H9 (cell line): Measurements from ENCODE around the gene C11orf71. TPM values are rescaled to one million over a fixed set of nuclear protein-coding genes. Genes with fewer than 3 reads are reported as not detected.

Experiments
- DNase-seq: peaks from one replicate; pipeline ENCODE4 v3.0.0-alpha.2; 2017
- H2AFZ ChIP-seq: one replicate; pipeline ENCODE4 v1.6.1; 2013; ENCODE audit warnings: mild to moderate bottlenecking, low read length, control low read depth, moderate library complexity
- H2AK5ac ChIP-seq: 2 replicates; pipeline ENCODE4 v1.6.1; 2013; ENCODE audit warnings: low read length, control low read depth, mixed read lengths; ENCODE audit not compliant: insufficient read length
- H2BK120ac ChIP-seq: one replicate; pipeline ENCODE4 v1.6.1; 2013; ENCODE audit warnings: low read depth, mild to moderate bottlenecking, low read length, control low read depth, inconsistent platforms; ENCODE audit not compliant: poor library complexity, severe bottlenecking
- H2BK12ac ChIP-seq: 2 replicates; pipeline ENCODE4 v1.6.1; 2013; ENCODE audit warnings: low read length, control low read depth, mixed read lengths, low read depth; ENCODE audit not compliant: insufficient read length
- H2BK15ac ChIP-seq: 2 replicates; pipeline ENCODE4 v1.6.1; 2013; ENCODE audit warnings: low read depth, low read length, control low read depth
- H2BK20ac ChIP-seq: one replicate; pipeline ENCODE4 v1.6.1; 2013; ENCODE audit warnings: low read depth, mild to moderate bottlenecking, low read length, control low read depth, inconsistent platforms; ENCODE audit not compliant: poor library complexity, severe bottlenecking
- H2BK5ac ChIP-seq: 2 replicates; pipeline ENCODE4 v1.6.1; 2013; ENCODE audit warnings: low read length, control low read depth, mixed read lengths; ENCODE audit not compliant: insufficient read length
- H3K14ac ChIP-seq: 2 replicates; pipeline ENCODE4 v1.6.1; 2013; ENCODE audit warnings: low read length, control low read depth; ENCODE audit not compliant: insufficient read depth
- H3K18ac ChIP-seq: 2 replicates; pipeline ENCODE4 v1.6.1; 2013; ENCODE audit warnings: low read depth, mild to moderate bottlenecking, mixed read lengths, low read length, control low read depth; ENCODE audit not compliant: insufficient read length
- H3K23ac ChIP-seq: 2 replicates; pipeline ENCODE4 v1.6.1; 2013; ENCODE audit warnings: low read length, control low read depth, mixed read lengths, low read depth; ENCODE audit not compliant: insufficient read length
- H3K23me2 ChIP-seq: 2 replicates; pipeline ENCODE4 v1.6.1; 2013; ENCODE audit warnings: low read depth, mild to moderate bottlenecking, mixed read lengths, low read length, control low read depth; ENCODE audit not compliant: insufficient read length, poor library complexity, severe bottlenecking
- H3K27ac ChIP-seq: 2 replicates; pipeline ENCODE4 v1.5.1; 2013; ENCODE audit warnings: low read length, control low read depth, mixed read lengths, low read depth; ENCODE audit not compliant: insufficient read length
- H3K27me3 ChIP-seq: 2 replicates; pipeline ENCODE4 v1.6.1; 2013; ENCODE audit warnings: low read length, control low read depth, inconsistent platforms; ENCODE audit not compliant: insufficient read depth
- H3K4ac ChIP-seq: 2 replicates; pipeline ENCODE4 v1.6.1; 2013; ENCODE audit warnings: low read depth, mild to moderate bottlenecking, control low read depth, inconsistent platforms, low read length, moderate library complexity
- H3K4me1 ChIP-seq: 2 replicates; pipeline ENCODE4 v1.6.1; 2013; ENCODE audit warnings: low read length, control low read depth, inconsistent platforms; ENCODE audit not compliant: insufficient read depth
- H3K4me2 ChIP-seq: 2 replicates; pipeline ENCODE4 v1.6.1; 2013; ENCODE audit warnings: low read length, control low read depth, mixed read lengths; ENCODE audit not compliant: insufficient read length, insufficient read depth
- H3K56ac ChIP-seq: 2 replicates; pipeline ENCODE4 v1.6.1; 2013; ENCODE audit warnings: low read depth, mild to moderate bottlenecking, mixed read lengths, low read length, control low read depth; ENCODE audit not compliant: insufficient read length
- H3K79me1 ChIP-seq: 2 replicates; pipeline ENCODE4 v1.6.1; 2013; ENCODE audit warnings: low read depth, mild to moderate bottlenecking, moderate library complexity, low read length, control low read depth, inconsistent platforms; ENCODE audit not compliant: insufficient read depth, poor library complexity, severe bottlenecking
- H3K79me2 ChIP-seq: 2 replicates; pipeline ENCODE4 v1.6.1; 2013; ENCODE audit warnings: low read length, control low read depth, inconsistent platforms; ENCODE audit not compliant: insufficient read depth
- H3K9ac ChIP-seq: 2 replicates; pipeline ENCODE4 v1.6.1; 2013; ENCODE audit warnings: low read length, control low read depth, mixed read lengths; ENCODE audit not compliant: insufficient read length; ENCODE audit errors: extremely low read depth
- H3K9me3 ChIP-seq: one replicate; pipeline ENCODE4 v1.6.1; 2013; ENCODE audit warnings: low read depth, low read length, inconsistent platforms; ENCODE audit not compliant: control insufficient read depth
- H3T11ph ChIP-seq: one replicate; pipeline ENCODE4 v1.6.1; 2013; ENCODE audit warnings: mild to moderate bottlenecking, low read length, control low read depth, inconsistent platforms
- H4K20me1 ChIP-seq: one replicate; pipeline ENCODE4 v1.6.1; 2013; ENCODE audit not compliant: control insufficient read depth, insufficient read length, insufficient read depth
- H4K5ac ChIP-seq: 2 replicates; pipeline ENCODE4 v1.6.1; 2013; ENCODE audit warnings: low read depth, mild to moderate bottlenecking, mixed read lengths, low read length, control low read depth; ENCODE audit not compliant: insufficient read length
- H4K8ac ChIP-seq: replicated peaks from 2 replicates; pipeline ENCODE4 v1.6.1; 2013; ENCODE audit warnings: low read length, control low read depth, mixed read lengths, low read depth; ENCODE audit not compliant: insufficient read length
- H4K91ac ChIP-seq: 2 replicates; pipeline ENCODE4 v1.6.1; 2013; ENCODE audit warnings: low read depth, mild to moderate bottlenecking, moderate library complexity, mixed read lengths, low read length, control low read depth; ENCODE audit not compliant: insufficient read length
- H3K27ac Mint-ChIP-seq, 3 experiments: 2 replicates in 2 of 3; 3 replicates in 1 of 3; pipeline ENCODE4 v1.8.0; 2020 to 2021; ENCODE audit warnings: mixed read lengths in 3 of 3, mild to moderate bottlenecking in 1 of 3, moderate library complexity in 1 of 3
- H3K27me3 Mint-ChIP-seq: 2 replicates; pipeline ENCODE4 v1.8.0; 2021; ENCODE audit warnings: low read depth, mild to moderate bottlenecking, moderate library complexity, mixed read lengths
- H3K36me3 Mint-ChIP-seq, 3 experiments: 2 replicates in 2 of 3; 3 replicates in 1 of 3; pipeline ENCODE4 v1.8.0; 2020 to 2021; ENCODE audit warnings: low read depth in 3 of 3, mixed read lengths in 3 of 3; ENCODE audit not compliant: insufficient read depth in 1 of 3
- H3K4me1 Mint-ChIP-seq, 2 experiments: 2 replicates each; pipeline ENCODE4 v1.8.0; 2020; ENCODE audit warnings: mixed read lengths in 2 of 2
- H3K4me3 Mint-ChIP-seq, 2 experiments: 2 replicates in 1 of 2; 3 replicates in 1 of 2; pipeline ENCODE4 v1.8.0; 2020 to 2021; ENCODE audit warnings: mild to moderate bottlenecking in 2 of 2, mixed read lengths in 2 of 2, moderate library complexity in 1 of 2
- H3K9me3 Mint-ChIP-seq, 2 experiments: 2 replicates in 1 of 2; 3 replicates in 1 of 2; pipeline ENCODE4 v1.8.0; 2020; ENCODE audit warnings: mild to moderate bottlenecking in 2 of 2, mixed read lengths in 2 of 2, moderate library complexity in 1 of 2
- WGBS: extraction: QIAGEN DNeasy Blood & Tissue Kit; methylation state at CpG from one replicate; pipeline ENCODE4 v1.1.7; 2013; ENCODE audit warnings: missing lambda C conversion rate, low lambda C conversion rate, mixed read lengths; ENCODE audit not compliant: insufficient read length; ENCODE audit errors: extremely low coverage; 5-methylcytosine and 5-hydroxymethylcytosine counted together
- total RNA-seq: library from RNA; stranded (reverse); gene quantifications from 2 replicates; pipeline ENCODE4 v1.2.1, GENCODE V29; 2021
- TF ChIP-seq, protein P1 (sequence below): fragments of 200-600 bp; sonication (generic); conservative IDR thresholded peaks from 3 replicates; pipeline ENCODE4 v1.8.0; 2021; ENCODE audit warnings: antibody characterized with exemption, mild to moderate bottlenecking

Gene C11orf71
- total RNA-seq, 1 experiment from 2014 or later, result 3.5 TPM

GRCh38 chr11:114432893-114433292 is 32.6 kb upstream of the C11orf71 start:
- Mint-ChIP-seq H3K27me3 (no peaks in the 10 kb centered on the region), H3K9me3 (no peaks in the 10 kb centered on the region), H3K27ac (no peak overlapping the region), H3K36me3 (peaks cover 0 to 9% (median 0%) of the 10 kb centered on the region in 3 experiments; a peak in 2 of 7 replicates), H3K4me1 (peaks cover 6 to 8% of the 10 kb centered on the region in 2 experiments), H3K4me3 (no peak overlapping the region)
- TF ChIP-seq, protein P1, sequence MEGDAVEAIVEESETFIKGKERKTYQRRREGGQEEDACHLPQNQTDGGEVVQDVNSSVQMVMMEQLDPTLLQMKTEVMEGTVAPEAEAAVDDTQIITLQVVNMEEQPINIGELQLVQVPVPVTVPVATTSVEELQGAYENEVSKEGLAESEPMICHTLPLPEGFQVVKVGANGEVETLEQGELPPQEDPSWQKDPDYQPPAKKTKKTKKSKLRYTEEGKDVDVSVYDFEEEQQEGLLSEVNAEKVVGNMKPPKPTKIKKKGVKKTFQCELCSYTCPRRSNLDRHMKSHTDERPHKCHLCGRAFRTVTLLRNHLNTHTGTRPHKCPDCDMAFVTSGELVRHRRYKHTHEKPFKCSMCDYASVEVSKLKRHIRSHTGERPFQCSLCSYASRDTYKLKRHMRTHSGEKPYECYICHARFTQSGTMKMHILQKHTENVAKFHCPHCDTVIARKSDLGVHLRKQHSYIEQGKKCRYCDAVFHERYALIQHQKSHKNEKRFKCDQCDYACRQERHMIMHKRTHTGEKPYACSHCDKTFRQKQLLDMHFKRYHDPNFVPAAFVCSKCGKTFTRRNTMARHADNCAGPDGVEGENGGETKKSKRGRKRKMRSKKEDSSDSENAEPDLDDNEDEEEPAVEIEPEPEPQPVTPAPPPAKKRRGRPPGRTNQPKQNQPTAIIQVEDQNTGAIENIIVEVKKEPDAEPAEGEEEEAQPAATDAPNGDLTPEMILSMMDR, result no peak
- Histone ChIP-seq H3K14ac (no peak overlapping the region), H2BK120ac (no peak overlapping the region), H3K56ac (no peak overlapping the region), H3K4me1 (no peaks in the 10 kb centered on the region; the same call in 1 of the 2 replicates), H3K27ac (no peak overlapping the region), H2BK15ac (no peak overlapping the region), H3K23me2 (no peaks in the 10 kb centered on the region), H4K20me1 (no peaks in the 10 kb centered on the region), H2AK5ac (no peak overlapping the region), H3K18ac (no peak overlapping the region), H3K79me2 (no peaks in the 10 kb centered on the region), H2BK20ac (no peak overlapping the region), H3T11ph (no peak overlapping the region), H4K8ac (no peak overlapping the region), H3K23ac (no peak overlapping the region), H3K9ac (no peak overlapping the region), H3K79me1 (no peaks in the 10 kb centered on the region), H4K91ac (no peak overlapping the region), H2BK5ac (no peak overlapping the region), H3K4ac (no peak overlapping the region), H3K9me3 (no peaks in the 10 kb centered on the region), H4K5ac (no peak overlapping the region), H2BK12ac (no peak overlapping the region), H3K4me2 (no peak overlapping the region), H3K27me3 (no peaks in the 10 kb centered on the region), H2AFZ (no peak overlapping the region)
- no peak for DNase-seq
- no CpG with 5 or more reads among the region's 3 CpGs for WGBS
